Epithelial cell of prostate (primary cell): ENCODE data around the gene CCDC124.

Experiments
- DNase-seq: peaks from one replicate; pipeline ENCODE4 v3.0.0-alpha.2; 2011; ENCODE audit warnings: low read depth, low spot score
- H3K27ac ChIP-seq: fragments of 450-650 bp; 2 replicates; pipeline ENCODE4 v1.5.1; 2017; ENCODE audit warnings: mild to moderate bottlenecking

The CCDC124 gene

DNA sequence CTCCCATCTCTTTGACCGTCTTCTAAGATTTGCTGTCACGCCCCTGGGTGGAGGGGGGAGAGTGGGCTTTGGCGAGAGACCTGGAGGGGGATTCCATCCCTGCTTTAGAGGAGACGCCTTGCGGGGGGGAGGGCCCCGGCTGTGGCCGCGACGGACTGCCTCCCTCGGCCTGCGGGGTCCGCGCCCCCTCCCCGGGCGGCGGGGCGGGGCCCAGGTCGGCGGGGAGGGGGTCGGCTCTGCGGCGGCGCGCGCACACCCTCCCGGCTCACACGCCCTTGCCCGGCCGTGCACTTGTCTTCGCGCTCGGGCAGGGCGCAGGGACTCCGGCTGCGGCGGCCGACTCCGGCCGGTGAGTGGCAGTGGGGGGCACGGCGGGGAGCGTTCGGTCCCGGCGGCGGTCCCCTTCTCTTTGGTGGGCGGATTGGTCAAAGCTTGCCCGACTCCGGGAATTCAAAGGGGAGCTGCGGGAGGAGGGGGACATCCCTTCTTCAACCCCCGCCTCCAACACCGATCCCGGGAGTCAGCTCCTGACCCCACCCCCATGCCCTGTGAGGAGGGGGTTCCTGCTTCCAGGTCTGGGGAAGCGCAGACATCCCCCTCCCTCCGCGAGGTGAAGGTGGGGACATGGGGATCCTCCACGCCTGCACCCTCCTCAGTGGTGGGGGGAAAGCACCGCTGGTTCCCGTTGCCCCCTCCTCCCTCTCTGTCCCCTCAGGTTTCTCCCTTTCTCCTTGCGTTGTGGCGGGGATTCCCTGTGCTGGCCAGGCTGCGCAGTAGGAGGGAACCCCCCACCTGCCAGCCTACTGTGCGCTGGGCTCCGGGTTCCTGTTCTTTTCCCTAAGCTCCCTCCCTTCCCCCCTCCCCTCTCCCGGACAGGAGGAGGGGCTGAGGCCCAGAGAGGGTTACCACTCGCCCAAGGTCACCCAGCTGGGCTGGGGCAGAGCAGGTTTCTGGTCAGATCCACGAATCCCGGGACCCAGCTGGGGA, 19.5 kb downstream of the CCDC124 start:
- H3K27ac ChIP-seq, result no peak overlapping the region

GRCh38 chr19:17953316-17953801, 20.5 kb downstream of the CCDC124 start:
- no peak for DNase-seq
- H3K27ac ChIP-seq, result no peak overlapping the region

More for the DNA sequence above, 19.5 kb downstream of the CCDC124 start:
- DNase-seq, result no peak

GRCh38 chr19:17953869-17954268, 21.1 kb downstream of the CCDC124 start:
- DNase-seq, result no peak
- H3K27ac ChIP-seq, result no peak overlapping the region

DNA sequence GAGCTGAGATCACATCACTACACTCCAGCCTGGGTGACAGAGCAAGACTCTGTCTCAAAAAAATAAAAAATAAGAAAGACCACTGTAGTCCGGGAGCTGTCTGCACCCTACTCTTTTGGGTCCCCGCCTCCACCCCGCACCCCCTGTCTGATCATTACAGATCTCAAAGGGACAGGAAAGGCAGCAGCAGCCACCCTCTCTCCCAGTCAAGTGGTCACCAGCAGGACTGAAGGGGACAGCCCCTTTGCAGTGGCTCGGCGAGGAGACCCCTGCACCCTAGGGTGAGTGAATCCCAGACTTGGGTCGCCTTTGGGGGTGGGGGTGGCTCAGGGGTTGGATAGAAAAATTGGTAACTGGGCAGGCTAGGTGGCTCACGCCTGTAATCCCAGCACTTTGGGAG, 21.6 kb downstream of the CCDC124 start:
- H3K27ac ChIP-seq, result no peak overlapping the region
- DNase-seq, result no peak

- no peak overlapping the region for H3K27ac ChIP-seq
- DNase-seq, result no peak
Observed at GRCh38 chr19:17957149-17957849, 24.5 kb downstream of the CCDC124 start.

GRCh38 chr19:17957885-17958284, 25.1 kb downstream of the CCDC124 start:
- DNase-seq, result no peak
- H3K27ac ChIP-seq, result no peak overlapping the region

DNA sequence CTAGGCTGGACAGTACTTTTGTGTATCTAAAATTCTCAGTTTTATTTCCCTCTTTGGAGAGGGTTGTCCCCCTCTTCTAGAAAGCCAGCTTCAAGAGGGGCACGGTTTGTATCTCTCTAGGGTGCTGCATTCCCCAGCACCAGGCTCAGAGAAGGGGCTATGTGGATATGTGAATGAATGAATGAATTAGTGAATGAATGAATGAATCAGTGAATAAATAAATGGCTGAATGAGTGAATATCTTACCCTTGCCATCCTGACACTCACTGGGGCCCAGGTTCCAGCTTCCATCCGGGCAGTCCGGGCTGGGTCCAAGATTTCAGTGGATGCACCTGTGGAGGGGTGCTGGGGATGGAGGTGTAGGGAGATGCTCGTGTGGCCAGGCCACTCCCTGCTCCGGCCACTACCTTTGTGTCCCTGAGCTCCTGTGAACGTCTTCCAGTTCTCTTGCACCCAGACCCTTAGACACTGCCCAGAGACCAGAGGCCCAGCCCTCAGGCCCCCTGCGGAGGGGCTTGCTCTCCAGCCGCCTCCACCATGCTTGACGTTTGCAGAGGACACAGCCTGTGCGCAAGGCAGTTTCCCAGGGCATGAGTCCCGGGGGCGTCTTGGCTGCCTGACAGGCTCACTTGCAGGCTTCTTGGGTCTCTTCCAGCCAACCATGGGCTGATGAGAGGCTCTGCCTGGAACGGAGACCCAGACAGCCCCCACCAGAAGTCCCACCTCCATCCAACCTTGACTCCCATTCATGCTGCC, 31.3 kb downstream of the CCDC124 start:
- no peak for DNase-seq
- no peak overlapping the region for H3K27ac ChIP-seq

DNA sequence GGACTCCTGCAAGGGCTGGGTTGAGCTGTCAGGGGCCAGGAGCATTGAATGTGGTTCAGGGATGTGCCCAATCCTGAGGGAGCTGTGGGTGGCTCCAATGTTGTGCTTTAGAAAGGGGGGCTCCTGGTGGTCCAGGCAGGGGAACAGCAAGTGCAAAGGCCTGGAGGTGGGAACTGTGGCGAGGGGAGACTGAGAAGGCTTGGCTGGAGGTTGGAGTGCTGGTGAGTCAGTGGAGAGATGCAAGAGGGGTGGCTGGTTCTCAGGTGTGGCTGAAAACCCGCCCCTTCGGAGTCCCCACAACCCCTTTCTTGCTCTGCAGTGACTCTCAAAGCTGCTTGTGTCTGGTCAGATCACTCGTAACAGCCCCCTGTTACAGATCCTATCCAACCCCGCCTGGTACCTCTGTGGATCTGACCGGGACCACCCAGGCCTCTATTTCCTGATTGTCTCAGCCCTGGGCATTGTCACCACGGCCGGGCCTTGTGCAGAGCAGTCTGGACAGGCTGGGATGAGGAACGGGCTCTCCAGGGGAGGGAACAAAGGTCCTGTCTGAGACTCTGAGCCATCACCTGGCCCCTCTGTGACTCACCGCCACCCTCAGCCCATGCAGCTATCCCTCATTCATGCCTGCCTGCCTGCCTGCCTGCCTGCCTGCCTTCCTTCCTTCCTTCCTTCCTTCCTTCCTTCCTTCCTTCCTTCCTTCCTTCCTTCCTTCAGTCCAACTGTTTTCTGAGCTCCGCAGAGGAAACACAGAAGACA, 32.7 kb downstream of the CCDC124 start:
- no peak overlapping the region for H3K27ac ChIP-seq
- no peak for DNase-seq

- H3K27ac ChIP-seq, result no peak overlapping the region
- DNase-seq, result no peak
Observed at GRCh38 chr19:17966129-17966483, 33.3 kb downstream of the CCDC124 start.

DNA sequence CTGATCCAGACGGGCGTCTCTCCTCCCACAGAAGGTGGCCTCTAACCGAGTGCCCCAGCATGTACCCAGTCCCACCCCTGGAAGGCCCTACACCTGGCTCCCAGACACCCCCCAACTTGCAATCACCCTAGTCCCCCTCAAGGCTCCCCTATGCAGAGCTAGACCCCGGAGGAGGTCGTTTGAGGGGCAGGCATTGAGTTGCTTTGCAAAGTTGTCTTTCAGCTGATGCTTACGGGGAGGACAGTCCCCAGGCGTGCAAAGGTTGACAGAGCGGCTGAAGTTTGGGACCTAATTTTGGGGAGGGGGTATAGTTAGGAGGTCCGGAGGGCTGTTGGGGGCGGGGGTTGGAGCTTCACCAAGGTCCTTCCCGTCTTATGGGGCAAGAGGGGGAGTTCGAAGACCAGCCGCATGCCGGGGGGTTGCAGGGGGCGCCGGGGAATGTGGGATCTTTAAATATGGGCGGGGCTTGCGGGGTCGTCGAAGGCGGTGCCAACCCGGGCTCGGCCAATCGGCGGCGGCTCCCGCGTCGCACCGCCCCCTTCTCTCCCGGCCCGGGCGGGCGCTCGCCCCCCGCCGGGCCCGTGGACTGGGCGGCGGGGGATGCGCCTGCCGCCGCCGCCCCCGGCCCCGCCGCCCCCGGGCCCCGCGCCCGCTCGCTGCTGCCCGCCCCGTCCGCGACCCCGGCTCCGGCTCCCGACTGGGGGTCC, 33.9 kb downstream of the CCDC124 start, which contains the start of gene KCNN1:
TSS of gene KCNN1 (plus strand) at position 558 of the 707 bp plus-strand sequence. CDS start 6,782 bp downstream, outside the sequence.
- no peak within 1 kb of the TSS for H3K27ac ChIP-seq
- no peak for DNase-seq

GRCh38 chr19:17967257-17968051, 34.6 kb downstream of the CCDC124 start:
- no peak for DNase-seq
- H3K27ac ChIP-seq, result no peak overlapping the region

GRCh38 chr19:17968362-17968761, 35.5 kb downstream of the CCDC124 start:
- no peak overlapping the region for H3K27ac ChIP-seq
- DNase-seq, result no peak

DNA sequence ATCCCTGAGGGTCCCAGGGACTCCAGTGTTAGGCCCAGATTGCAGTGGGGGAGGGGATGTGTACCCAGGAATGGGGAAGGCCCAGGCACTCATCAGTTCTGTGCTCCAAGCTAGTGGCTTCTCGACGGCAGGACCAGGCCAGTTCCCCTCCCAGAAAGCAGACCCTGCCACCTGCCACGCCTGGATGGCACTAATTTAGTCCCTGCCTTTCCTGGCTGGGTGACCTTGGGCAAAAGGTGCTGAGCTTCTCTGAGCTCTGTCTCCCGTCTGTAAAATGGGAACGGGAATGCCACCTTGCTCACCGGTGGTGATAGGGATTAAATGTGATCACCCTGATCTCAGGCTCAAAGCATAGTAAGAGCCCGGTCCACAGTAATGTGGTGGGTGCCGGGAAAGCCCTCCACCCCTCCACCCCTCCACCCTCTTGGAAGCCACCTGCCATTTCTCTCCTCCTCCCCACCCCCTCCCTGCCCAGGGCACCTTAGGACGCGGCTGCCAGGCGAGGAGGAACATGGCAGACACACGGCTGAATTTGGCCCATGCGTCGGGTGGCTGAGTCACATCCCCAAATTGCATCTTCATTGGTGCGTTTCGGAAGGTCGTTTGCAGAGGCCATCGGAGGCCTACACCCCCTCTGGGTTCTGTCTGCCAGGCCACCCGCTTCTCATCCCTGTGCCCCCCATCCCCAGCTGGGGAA, 36.4 kb downstream of the CCDC124 start:
- H3K27ac ChIP-seq, result no peak overlapping the region
- DNase-seq, result no peak

DNA sequence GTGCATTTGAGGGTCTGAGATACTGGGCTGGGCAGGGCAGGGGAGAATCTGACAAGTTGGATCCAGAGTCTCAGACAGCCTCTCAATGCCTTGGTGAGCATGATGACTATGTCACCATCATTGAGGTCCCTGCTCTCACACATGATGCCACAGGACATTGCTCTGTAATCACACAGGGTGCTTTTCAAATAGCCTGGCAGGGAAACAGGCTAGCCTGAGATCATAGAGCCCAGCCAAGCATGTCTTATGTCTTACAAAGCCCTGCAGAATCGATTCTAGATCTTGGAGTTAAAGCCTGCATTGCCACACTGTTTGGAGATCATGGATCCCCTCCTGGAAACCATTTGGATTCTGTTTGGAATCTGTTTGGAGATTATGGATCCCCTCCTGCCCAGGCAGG, 39.4 kb downstream of the CCDC124 start:
- DNase-seq, result no peak

DNA sequence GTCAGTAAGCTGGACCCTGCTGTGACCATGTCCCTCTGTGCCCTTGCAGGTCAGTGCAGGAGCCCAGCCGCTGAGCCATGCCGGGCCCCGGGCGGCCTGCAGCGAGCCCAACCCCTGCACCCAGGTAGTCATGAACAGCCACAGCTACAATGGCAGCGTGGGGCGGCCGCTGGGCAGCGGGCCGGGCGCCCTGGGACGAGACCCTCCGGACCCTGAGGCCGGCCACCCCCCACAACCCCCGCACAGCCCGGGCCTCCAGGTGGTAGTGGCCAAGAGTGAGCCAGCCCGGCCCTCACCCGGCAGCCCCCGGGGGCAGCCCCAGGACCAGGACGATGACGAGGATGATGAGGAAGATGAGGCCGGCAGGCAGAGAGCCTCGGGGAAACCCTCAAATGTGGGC, 40.9 kb downstream of the CCDC124 start:
- DNase-seq, result no peak
- H3K27ac ChIP-seq, result no peak overlapping the region

More for the DNA sequence above, 39.4 kb downstream of the CCDC124 start:
- H3K27ac ChIP-seq, result no peak overlapping the region

- DNase-seq, result no peak
- H3K27ac ChIP-seq, result no peak overlapping the region
Observed at GRCh38 chr19:17974551-17974950, 41.7 kb downstream of the CCDC124 start.

GRCh38 chr19:17975032-17975431, 42.2 kb downstream of the CCDC124 start:
- no peak for DNase-seq

GRCh38 chr19:17977021-17977420, 44.2 kb downstream of the CCDC124 start:
- no peak for DNase-seq
- no peak overlapping the region for H3K27ac ChIP-seq

More at GRCh38 chr19:17975032-17975431, 42.2 kb downstream of the CCDC124 start:
- no peak overlapping the region for H3K27ac ChIP-seq
